ENCODE data around the gene ARL4C. TPM values are rescaled to one million over a fixed set of nuclear protein-coding genes. Genes with fewer than 3 reads are reported as not detected.

The ARL4C gene
- polyA plus RNA-seq, 2 of the 4 experiments (the other 2 are of a cell fraction) = 70.4 to 70.9 TPM

GRCh38 chr2:234514873-234515638 lies 18.2 kb upstream of the ARL4C start (continued):
- TF ChIP-seq, protein P1, sequence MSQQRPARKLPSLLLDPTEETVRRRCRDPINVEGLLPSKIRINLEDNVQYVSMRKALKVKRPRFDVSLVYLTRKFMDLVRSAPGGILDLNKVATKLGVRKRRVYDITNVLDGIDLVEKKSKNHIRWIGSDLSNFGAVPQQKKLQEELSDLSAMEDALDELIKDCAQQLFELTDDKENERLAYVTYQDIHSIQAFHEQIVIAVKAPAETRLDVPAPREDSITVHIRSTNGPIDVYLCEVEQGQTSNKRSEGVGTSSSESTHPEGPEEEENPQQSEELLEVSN (IDR thresholded peaks at IDR 0.05; ENCODE audit: borderline replicate concordance, low read depth) = no peak
- TF ChIP-seq POLR2A (IDR thresholded peaks at IDR 0.05; ENCODE audit: low read length) (no peak), ESRRA (IDR thresholded peaks at IDR 0.05; ENCODE audit: borderline replicate concordance, low read length) (no peak)

GRCh38 chr2:234514099-234514498 lies 17.2 kb upstream of the ARL4C start:
- no peak overlapping the region for H3K4me3 ChIP-seq
- no peaks in the 10 kb centered on the region for H3K9me3 ChIP-seq
- POLR2A ChIA-PET = no interaction called here
- ATAC-seq (no peak), FAIRE-seq (no peak), DNase-seq (ENCODE audit: low read depth in 1 of 2, low spot score in 1 of 2) (no peak)
- TF ChIP-seq CEBPB (IDR thresholded peaks at IDR 0.05) (no peak), RARB (CRISPR knock-in tag; IDR thresholded peaks at IDR 0.05) (no peak), POLR2A (IDR thresholded peaks at IDR 0.05; ENCODE audit: low read length) (peak; percentile 6; the same call in 1 of the 2 replicates), CHD2 (IDR thresholded peaks at IDR 0.05; ENCODE audit: low read length, partially characterized antibody) (no peak), GATA3 (IDR thresholded peaks at IDR 0.05; ENCODE audit: borderline replicate concordance) (no peak), TP53 (CRISPR knock-in tag; IDR thresholded peaks at IDR 0.05) (no peak), CTCF (IDR thresholded peaks at IDR 0.05) (no peak), RNF2 (IDR thresholded peaks at IDR 0.05; ENCODE audit: borderline replicate concordance, low read depth) (no peak)
- H3K4me1 ChIP-seq = no peaks in the 10 kb centered on the region
- H3K4me2 ChIP-seq = no peak overlapping the region
- 92% methylated on average over 1 of the region's 1 CpG for WGBS (ENCODE audit: missing lambda C conversion rate)
- no peak overlapping the region for H3K27ac ChIP-seq
- CTCF ChIA-PET = no interaction called here

DNA sequence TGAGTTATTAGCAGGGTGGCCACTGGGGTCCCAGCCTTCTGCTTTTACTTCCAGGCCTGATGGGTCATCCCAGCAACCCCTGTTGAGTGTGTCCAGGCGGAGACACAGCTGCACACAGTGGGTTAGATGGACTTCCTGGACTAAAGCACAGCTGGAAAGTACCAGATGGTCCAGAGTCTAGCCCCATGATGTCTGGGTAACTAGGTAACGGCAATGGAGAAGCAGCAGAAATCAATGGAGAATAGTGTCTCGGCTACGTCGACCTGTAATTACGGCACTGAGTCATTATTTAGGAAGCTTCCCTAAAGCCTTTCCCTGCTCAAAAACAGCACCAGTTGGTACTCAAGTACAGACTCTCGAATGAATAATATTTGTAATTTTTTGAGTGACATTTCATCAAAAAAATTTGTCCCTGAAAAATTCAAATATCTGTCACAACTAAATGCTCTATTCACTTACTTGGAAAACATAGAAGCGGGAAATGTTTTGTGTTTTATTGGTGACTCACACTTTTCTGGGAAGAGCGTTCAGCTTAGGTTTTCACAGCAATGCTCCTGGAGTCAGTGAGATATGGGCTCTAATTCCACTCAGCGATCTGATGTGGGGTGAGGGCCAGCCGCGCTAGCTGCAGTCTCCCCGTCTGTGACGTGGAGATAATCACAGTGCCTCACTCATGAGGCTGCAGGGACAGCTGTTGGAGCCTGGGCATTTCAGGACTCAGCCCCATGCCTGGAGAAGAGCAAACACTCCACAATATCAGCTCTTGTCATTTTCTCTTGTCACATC lies 16.2 kb upstream of the ARL4C start:
- H3K27ac ChIP-seq = no peak overlapping the region
- no peak overlapping the region for H3K4me3 ChIP-seq
- WGBS (ENCODE audit: missing lambda C conversion rate) = 90% methylated on average over 14 of the region's 14 CpGs
- ATAC-seq = no peak
- TF ChIP-seq JUN (IDR thresholded peaks at IDR 0.05) (no peak), NR3C1 (IDR thresholded peaks at IDR 0.05) (no peak), TFCP2L1 (CRISPR knock-in tag; IDR thresholded peaks at IDR 0.05) (no peak)
- CTCF ChIA-PET = no interaction called here
- no peaks in the 10 kb centered on the region for H3K4me1 ChIP-seq
- DNase-seq (ENCODE audit: low read depth in 1 of 2, low spot score in 1 of 2) = no peak
- POLR2A ChIA-PET = no interaction called here
- H3K9me3 ChIP-seq = no peaks in the 10 kb centered on the region
- no peak for FAIRE-seq
- no peak overlapping the region for H3K4me2 ChIP-seq

- POLR2A ChIA-PET = no interaction called here
- 37% methylated on average over 3 of the region's 3 CpGs for WGBS (ENCODE audit: missing lambda C conversion rate)
- Histone ChIP-seq H3K27ac (peak overlapping the region; percentile 22 to 74; a peak in 5 of 6 replicates), H3K9me3 (no peaks in the 10 kb centered on the region), H3K4me3 (no peak overlapping the region), H3K4me1 (peaks cover 29% of the 10 kb centered on the region), H3K4me2 (peak overlapping the region; percentile 34)
- no peak for DNase-seq (ENCODE audit: low read depth in 1 of 2, low spot score in 1 of 2)
- no peak for ATAC-seq
- CTCF ChIA-PET = interaction anchor here (0.8 to 4.0 kb wide), 13 partner anchors 31 to 576 kb away, joined by 3 to 34 read pairs (median 4); no protein-coding TSS in a partner anchor
- FAIRE-seq = no peak
- TF ChIP-seq RCOR1 (IDR thresholded peaks at IDR 0.05; ENCODE audit: low read depth, low read length) = no peak
These were observed 6.0 kb upstream of the ARL4C start for GRCh38 chr2:234502919-234503285.
